GM18858 (cell line): ENCODE measurements around the gene SYNJ2.

ENCODE experiments used
- ATAC-seq: cut with Tn5 transposase; IDR thresholded peaks from one replicate; pipeline ENCODE4 v1.9.1; 2021; ENCODE audit not compliant: unreplicated experiment

The SYNJ2 gene

DNA sequence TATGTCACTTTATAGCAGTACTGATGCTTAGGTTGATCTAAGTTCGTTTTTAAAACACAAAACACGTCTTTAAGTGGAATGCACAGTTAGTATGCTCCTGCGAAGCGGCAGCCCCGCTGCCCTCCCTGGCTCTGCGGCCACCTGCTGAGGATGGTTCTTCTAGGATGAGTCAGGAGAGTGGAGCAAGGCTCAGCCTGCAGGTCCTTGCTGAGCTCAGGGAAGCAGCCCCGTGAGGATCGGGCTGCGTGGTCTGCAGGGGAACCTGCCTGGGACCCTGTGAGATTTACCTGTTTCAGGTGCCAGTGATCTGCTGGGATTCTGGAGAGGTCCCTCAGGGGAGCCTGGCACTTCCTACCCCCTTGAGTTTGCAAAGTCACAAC is 57.5 kb downstream of the SYNJ2 start:
- no peak for ATAC-seq

DNA sequence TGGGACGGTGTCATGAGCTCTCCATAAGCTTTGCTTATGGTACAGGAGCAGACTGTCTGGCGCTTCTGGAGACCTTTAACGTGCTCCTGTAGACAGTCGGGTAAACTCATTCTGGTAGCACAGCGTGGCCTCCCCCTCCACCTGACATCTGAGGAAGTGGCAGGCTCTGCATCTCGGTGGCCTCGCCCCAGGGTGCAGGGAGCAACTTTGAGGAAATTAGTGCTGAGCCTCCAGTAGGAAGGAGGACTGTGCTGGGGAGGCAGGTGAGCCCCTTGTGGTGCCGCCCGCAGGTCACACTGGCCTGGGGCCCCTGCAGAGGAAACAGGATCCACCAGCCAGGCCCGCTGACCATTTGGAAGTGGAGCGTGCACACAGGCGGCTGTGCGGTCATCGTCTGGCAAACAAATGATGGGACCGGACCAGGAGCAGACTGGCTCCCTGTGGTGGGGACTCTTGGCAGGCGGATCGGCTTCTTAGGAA is 57.9 kb downstream of the SYNJ2 start:
- ATAC-seq, result no peak

GRCh38 chr6:158040051-158040803 is 58.6 kb downstream of the SYNJ2 start:
- ATAC-seq, result no peak

GRCh38 chr6:158040804-158041347 is 59.2 kb downstream of the SYNJ2 start:
- ATAC-seq, result no peak

DNA sequence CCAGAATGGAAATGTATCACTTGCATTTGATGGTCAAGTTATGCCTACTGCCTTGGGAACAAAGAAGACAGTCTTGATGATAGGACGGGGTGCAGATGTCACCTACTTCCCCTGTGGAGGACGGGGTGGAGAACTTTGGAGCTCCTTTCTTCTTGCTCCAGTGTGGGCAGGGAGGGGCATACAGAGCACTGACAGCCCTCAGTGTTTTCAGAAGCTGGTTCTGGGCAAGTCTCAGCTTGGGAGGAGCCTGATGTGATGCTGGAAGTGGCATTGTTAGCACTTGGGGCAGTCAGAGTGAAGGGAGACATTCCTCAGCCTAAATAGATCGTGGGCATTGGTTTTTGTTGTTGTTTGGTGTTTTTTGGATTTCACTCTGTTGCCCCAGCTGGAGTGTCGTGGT is 59.7 kb downstream of the SYNJ2 start:
- no peak for ATAC-seq

- ATAC-seq, result no peak
Measured at GRCh38 chr6:158041788-158042187, 60.1 kb downstream of the SYNJ2 start.

DNA sequence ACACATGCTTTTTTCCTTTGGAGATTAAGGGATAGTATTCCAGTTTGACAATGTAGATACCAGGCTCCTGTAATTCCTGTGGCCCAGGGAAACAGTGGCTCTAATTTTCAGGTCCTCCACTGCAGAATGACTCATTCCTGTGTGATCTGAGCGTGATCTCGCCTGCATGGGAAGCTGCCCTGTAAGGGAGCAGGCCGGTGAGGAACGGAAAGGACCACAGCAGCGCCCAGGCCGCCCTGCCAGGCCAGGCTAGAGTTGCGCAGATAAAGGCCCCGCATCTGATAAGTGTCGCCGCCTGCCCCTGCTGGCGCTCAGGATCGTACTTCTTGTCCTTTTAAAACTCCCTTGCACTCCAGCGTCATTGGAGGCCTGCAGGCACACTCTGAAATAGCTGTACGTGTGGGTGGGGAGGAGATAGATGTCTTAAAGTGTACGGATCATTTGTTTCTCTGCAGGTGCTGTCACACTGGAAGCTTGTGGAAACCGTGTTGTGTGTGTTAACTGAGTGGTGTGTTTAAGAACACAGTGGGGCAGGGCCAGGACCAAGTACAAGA is 60.7 kb downstream of the SYNJ2 start:
- no peak for ATAC-seq

- ATAC-seq, result no peak
Measured at GRCh38 chr6:158043008-158043407, 61.3 kb downstream of the SYNJ2 start.

- no peak for ATAC-seq
Measured at GRCh38 chr6:158043586-158044524, 62.2 kb downstream of the SYNJ2 start.

- no peak for ATAC-seq
Measured at GRCh38 chr6:158044525-158044888, 62.8 kb downstream of the SYNJ2 start.

GRCh38 chr6:158046201-158047126 is 64.8 kb downstream of the SYNJ2 start:
- ATAC-seq, result no peak

- ATAC-seq, result no peak
Measured at GRCh38 chr6:158047127-158047518, 65.5 kb downstream of the SYNJ2 start.

DNA sequence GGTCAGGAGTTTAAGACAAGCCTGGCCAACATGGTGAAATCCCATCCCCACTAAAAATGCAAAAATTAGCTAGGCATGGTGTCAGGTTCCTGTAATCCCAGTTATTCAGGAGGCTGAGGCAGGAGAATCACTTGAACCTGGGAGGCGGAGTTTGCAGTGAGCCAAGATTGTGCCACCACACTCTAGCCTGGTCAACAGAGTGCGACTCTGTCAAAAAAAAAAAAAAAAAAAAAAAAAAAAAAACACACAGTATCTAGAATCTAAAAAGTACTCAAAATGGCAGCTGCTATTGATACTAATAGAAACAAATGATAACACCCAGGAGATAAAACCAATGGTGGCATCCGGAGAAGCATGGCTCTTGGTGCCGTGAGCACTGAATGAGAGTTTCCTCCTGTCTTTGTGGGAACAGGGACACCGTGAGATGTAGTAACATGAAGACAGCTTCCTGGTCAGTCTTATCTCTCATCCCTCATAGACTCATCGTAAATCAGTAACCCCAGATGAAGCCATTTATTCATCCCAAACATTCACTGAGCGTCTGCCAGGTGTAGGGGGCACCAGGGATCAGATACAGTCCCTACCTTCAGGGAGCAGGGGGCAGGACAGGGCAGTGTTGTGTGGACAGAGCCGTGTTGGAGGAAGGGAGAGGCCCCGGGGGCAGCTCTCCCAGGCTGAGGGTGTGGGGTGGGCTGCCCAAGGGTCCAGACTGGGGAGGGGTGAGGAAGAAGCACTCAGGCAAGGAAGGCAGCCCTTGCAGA is 66.1 kb downstream of the SYNJ2 start:
- ATAC-seq, result no peak

- no peak for ATAC-seq
Measured at GRCh38 chr6:158048589-158048988, 66.9 kb downstream of the SYNJ2 start.

DNA sequence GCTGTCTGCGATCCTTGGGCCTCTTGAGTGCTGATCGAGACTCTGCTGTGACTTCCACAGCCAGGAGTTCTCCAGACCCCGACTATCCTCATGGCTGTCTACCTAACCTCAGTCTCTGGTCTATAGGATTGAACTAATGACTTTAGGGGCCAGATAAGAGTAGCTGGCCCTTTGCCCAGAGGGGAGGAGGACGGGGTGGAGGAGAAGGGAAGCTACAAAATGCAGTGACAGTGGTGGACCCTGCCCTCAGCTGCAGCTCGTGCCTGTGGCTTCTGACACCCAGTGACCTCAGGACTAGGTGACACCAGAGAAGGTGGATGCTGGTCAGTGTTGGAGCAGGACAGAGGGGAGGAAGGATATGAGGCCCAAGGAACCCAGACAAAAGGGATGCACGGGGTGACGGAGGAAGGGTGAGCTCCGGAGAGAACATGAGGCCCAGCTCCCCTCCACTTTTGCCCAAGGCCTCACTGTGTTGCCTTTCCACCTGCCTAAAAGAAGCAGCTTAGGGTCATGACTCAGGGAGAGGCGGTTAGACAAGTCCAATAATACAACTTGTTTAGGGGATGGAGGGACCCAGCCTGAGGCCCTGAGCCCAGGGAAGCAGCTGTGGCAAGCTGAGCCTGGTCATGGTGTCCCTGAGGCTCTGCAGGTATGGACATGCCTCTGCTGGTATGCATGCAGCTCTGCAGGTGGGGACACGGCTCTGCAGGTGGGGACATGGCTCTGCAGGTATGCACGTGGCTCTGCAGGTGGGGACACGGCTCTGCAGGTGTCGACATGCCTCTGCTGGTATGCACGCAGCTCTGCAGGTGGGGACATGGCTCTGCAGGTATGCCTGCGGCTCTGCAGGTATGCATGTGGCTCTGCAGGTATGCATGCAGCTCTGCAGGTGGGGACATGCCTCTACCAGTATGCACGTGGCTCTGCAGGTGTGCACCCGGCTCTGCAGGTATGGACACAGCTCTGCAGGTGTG is 67.7 kb downstream of the SYNJ2 start:
- ATAC-seq, result no peak

GRCh38 chr6:158050107-158050735 is 68.6 kb downstream of the SYNJ2 start:
- no peak for ATAC-seq

DNA sequence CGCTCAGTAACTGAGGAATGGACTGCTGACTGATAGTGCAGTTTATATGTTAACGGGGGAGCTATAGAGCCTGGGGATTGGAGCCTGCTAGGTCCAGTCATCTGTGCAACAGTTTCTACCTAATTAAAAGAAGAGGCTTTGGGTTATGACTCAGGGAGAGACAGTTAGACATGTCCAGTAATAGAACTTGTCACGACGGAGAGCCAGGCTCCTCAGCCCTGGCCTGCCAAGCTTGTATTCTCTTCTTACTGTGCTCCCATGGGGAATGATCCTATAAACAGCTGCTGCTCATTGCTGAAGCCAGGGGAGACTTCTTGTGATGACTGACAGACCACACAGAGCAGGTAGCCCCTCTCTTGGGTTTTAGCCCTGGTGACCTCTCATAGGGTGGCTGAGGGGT is 69.3 kb downstream of the SYNJ2 start:
- ATAC-seq, result no peak

- no peak for ATAC-seq
Measured at GRCh38 chr6:158051968-158052367, 70.3 kb downstream of the SYNJ2 start.
